Activated CD4-positive, alpha-beta T cell treated with anti-CD3 and anti-CD28 coated beads, Interleukin-10, Interleukin-2, amounts not matched to agents 100 ng/mL and 50 ng/mL, durations not matched to agents 16 hours and 8 hours (primary cell): Measurements from ENCODE around the gene CD151.

Experiments used
- DNase-seq: peaks from one replicate; pipeline ENCODE4 v3.0.0-alpha.2; 2020

The CD151 gene

GRCh38 chr11:859394-860131 lies 26.8 kb downstream of the CD151 start:
- DNase-seq = no peak

GRCh38 chr11:860234-861104 lies 27.7 kb downstream of the CD151 start:
- DNase-seq = no peak

- DNase-seq = no peak
These were observed 28.3 kb downstream of the CD151 start for GRCh38 chr11:861105-861479.

GRCh38 chr11:862081-862661 lies 29.4 kb downstream of the CD151 start:
- DNase-seq = no peak

GRCh38 chr11:862696-863022 lies 29.9 kb downstream of the CD151 start:
- DNase-seq = no peak

GRCh38 chr11:863023-863909 lies 30.5 kb downstream of the CD151 start:
- DNase-seq = no peak

- DNase-seq = no peak
These were observed 31.4 kb downstream of the CD151 start for GRCh38 chr11:863910-864827.

GRCh38 chr11:864898-865297 lies 32.1 kb downstream of the CD151 start:
- DNase-seq = no peak

- DNase-seq = no peak
These were observed 33.0 kb downstream of the CD151 start for GRCh38 chr11:865462-866430.

- DNase-seq = no peak
These were observed 33.7 kb downstream of the CD151 start for GRCh38 chr11:866481-866880.

- no peak for DNase-seq
These were observed 35.2 kb downstream of the CD151 start for GRCh38 chr11:867856-868358.

GRCh38 chr11:868394-868793 lies 35.6 kb downstream of the CD151 start:
- no peak for DNase-seq

GRCh38 chr11:868802-869201 lies 36.0 kb downstream of the CD151 start:
- no peak for DNase-seq

GRCh38 chr11:869399-870126 lies 36.8 kb downstream of the CD151 start:
- no peak for DNase-seq

GRCh38 chr11:870127-870413 lies 37.3 kb downstream of the CD151 start:
- DNase-seq = no peak

GRCh38 chr11:870418-870817 lies 37.7 kb downstream of the CD151 start:
- DNase-seq = no peak

GRCh38 chr11:871472-871871 lies 38.7 kb downstream of the CD151 start:
- no peak for DNase-seq

- no peak for DNase-seq
These were observed 40.0 kb downstream of the CD151 start for GRCh38 chr11:872799-873198.

- no peak for DNase-seq
These were observed 41.0 kb downstream of the CD151 start for GRCh38 chr11:873706-874105.

GRCh38 chr11:875203-875602 lies 42.5 kb downstream of the CD151 start:
- DNase-seq = no peak
